Esophagus squamous epithelium (tissue), 4 donors: ENCODE results near the gene MPST.

Source experiments
- POLR2A ChIP-seq, 4 donors: fragments of 450-650 bp; IDR thresholded peaks; one replicate each; pipeline ENCODE4 v1.6.1; 2017; ENCODE audit warnings: antibody characterized with exemption in 4 of 4, mild to moderate bottlenecking in 4 of 4, moderate library complexity in 3 of 4
- TF ChIP-seq, protein P1 (sequence below), 6 experiments: fragments of 450-650 bp in 4 of 6; fragments of 200-600 bp in 2 of 6; sonication (generic) in 2 of 6; IDR thresholded peaks; one replicate each; pipeline ENCODE4 v1.5.1; 2016 to 2019; ENCODE audit warnings: antibody characterized with exemption in 6 of 6, mild to moderate bottlenecking in 4 of 6, moderate library complexity in 4 of 6

GRCh38 chr22:37063431-37064420 lies 44.2 kb downstream of the MPST start:
- TF ChIP-seq, protein P1, sequence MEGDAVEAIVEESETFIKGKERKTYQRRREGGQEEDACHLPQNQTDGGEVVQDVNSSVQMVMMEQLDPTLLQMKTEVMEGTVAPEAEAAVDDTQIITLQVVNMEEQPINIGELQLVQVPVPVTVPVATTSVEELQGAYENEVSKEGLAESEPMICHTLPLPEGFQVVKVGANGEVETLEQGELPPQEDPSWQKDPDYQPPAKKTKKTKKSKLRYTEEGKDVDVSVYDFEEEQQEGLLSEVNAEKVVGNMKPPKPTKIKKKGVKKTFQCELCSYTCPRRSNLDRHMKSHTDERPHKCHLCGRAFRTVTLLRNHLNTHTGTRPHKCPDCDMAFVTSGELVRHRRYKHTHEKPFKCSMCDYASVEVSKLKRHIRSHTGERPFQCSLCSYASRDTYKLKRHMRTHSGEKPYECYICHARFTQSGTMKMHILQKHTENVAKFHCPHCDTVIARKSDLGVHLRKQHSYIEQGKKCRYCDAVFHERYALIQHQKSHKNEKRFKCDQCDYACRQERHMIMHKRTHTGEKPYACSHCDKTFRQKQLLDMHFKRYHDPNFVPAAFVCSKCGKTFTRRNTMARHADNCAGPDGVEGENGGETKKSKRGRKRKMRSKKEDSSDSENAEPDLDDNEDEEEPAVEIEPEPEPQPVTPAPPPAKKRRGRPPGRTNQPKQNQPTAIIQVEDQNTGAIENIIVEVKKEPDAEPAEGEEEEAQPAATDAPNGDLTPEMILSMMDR (IDR thresholded peaks at IDR 0.05) = no peak
- no peak for TF ChIP-seq POLR2A (IDR thresholded peaks at IDR 0.05)
